K562 (cell line): ENCODE measurements around the gene MIDN. TPM values are rescaled to one million over a fixed set of nuclear protein-coding genes. Genes with fewer than 3 reads are reported as not detected.
A peak's percentile ranks its signal among the peaks of the same experiment; 100 is the strongest.

Experiments used
- CAMTA2 ChIP-seq: fragments of 250-450 bp; sonication (Bioruptor Pico); conservative IDR thresholded peaks from 2 replicates; pipeline ENCODE4 v1.5.1; 2022
- E2F1 ChIP-seq: sonication (generic); formaldehyde crosslinking; IDR thresholded peaks from 2 replicates; pipeline ENCODE4 v1.8.1; 2023; ENCODE audit warnings: mild to moderate bottlenecking, missing genetic modification reagents, moderate library complexity
- KLF1 ChIP-seq: fragments of 450-650 bp; IDR thresholded peaks from 2 replicates; pipeline ENCODE4 v1.6.1; 2016; ENCODE audit warnings: missing genetic modification characterization, missing compliant biosample characterization
- KLF16 ChIP-seq: IDR thresholded peaks from 2 replicates; pipeline ENCODE4 v1.6.1; 2016; ENCODE audit warnings: antibody characterized with exemption
- NBN ChIP-seq: fragments of 450-650 bp; IDR thresholded peaks from 2 replicates; pipeline ENCODE4 v1.6.1; 2016; ENCODE audit warnings: low read depth, mild to moderate bottlenecking
- NCOR1 ChIP-seq: fragments of 450-650 bp; IDR thresholded peaks from 2 replicates; pipeline ENCODE4 v1.6.1; 2016; ENCODE audit warnings: mild to moderate bottlenecking, moderate library complexity
- NFIC ChIP-seq: fragments of 450-650 bp; IDR thresholded peaks from 2 replicates; pipeline ENCODE4 v1.6.1; 2017; ENCODE audit warnings: mild to moderate bottlenecking, inconsistent platforms
- POLR2A ChIP-seq: fragments of 450-650 bp; conservative IDR thresholded peaks from 2 replicates; pipeline ENCODE4 v1.6.1; 2016
- RBM14 ChIP-seq: fragments of 200-400 bp; formaldehyde crosslinking; IDR thresholded peaks from 2 replicates; pipeline ENCODE4 v1.6.1; 2018; ENCODE audit warnings: low read depth, mild to moderate bottlenecking, low read length, moderate library complexity, borderline replicate concordance; ENCODE audit not compliant: insufficient read depth
- RHOXF2B ChIP-seq: fragments of 250-450 bp; sonication (Bioruptor Pico); conservative IDR thresholded peaks from 2 replicates; pipeline ENCODE4 v1.5.1; 2021
- SMARCA4 ChIP-seq: fragments of 450-650 bp; IDR thresholded peaks from 2 replicates; pipeline ENCODE4 v1.6.1; 2016
- SMC3 ChIP-seq: conservative IDR thresholded peaks from 2 replicates; pipeline ENCODE4 v1.6.1; 2011; ENCODE audit warnings: low read depth, low read length, improper control_type of control experiment; ENCODE audit not compliant: insufficient read depth
- SOX6 ChIP-seq: fragments of 450-650 bp; IDR thresholded peaks from 2 replicates; pipeline ENCODE4 v1.6.1; 2014; ENCODE audit warnings: mild to moderate bottlenecking
- TAF1 ChIP-seq: IDR thresholded peaks from 2 replicates; pipeline ENCODE4 v1.6.1; 2011; ENCODE audit warnings: mild to moderate bottlenecking, low read length, moderate library complexity; ENCODE audit not compliant: insufficient read depth, control insufficient read depth, severe bottlenecking; ENCODE audit errors: extremely low read depth
- TSC22D4 ChIP-seq: fragments of 450-650 bp; IDR thresholded peaks from 2 replicates; pipeline ENCODE4 v1.6.1; 2016; ENCODE audit warnings: missing genetic modification characterization, missing biosample characterization, control low read depth
- TSHZ1 ChIP-seq: fragments of 250-450 bp; sonication (Bioruptor Pico); IDR thresholded peaks from 2 replicates; pipeline ENCODE4 v1.4.0; 2020; ENCODE audit warnings: mild to moderate bottlenecking, moderate library complexity
- VEZF1 ChIP-seq: fragments of 200-800 bp; sonication (Bioruptor generic); IDR thresholded peaks from 2 replicates; pipeline ENCODE4 v1.6.1; 2017; ENCODE audit warnings: missing genetic modification characterization, missing compliant biosample characterization
- ZNF197 ChIP-seq: fragments of 200-800 bp; sonication (Bioruptor generic); IDR thresholded peaks from 2 replicates; pipeline ENCODE4 v1.6.1; 2016; ENCODE audit warnings: low read depth, missing genetic modification characterization, missing compliant biosample characterization
- ZNF280A ChIP-seq: fragments of 450-650 bp; IDR thresholded peaks from 2 replicates; pipeline ENCODE4 v1.6.1; 2018; ENCODE audit warnings: mild to moderate bottlenecking, low read depth; ENCODE audit not compliant: partially characterized antibody
- ZNF695 ChIP-seq: fragments of 450-650 bp; formaldehyde crosslinking; IDR thresholded peaks from 2 replicates; pipeline ENCODE4 v1.4.0; 2020; ENCODE audit warnings: mild to moderate bottlenecking, moderate library complexity
- ZNF77 ChIP-seq: fragments of 250-450 bp; sonication (Bioruptor Pico); IDR thresholded peaks from 2 replicates; pipeline ENCODE4 v1.5.0; 2020
- polyA plus RNA-seq, 8 experiments: library from polyadenylated mRNA; depleted of rRNA in 4 of 8; stranded (reverse) in 5 of 8; unstranded in 3 of 8; fragments of >200 nt; fragmentation: Nextera tagmentation in 2 of 8; fragmentation: Illumina TruSeq in 1 of 8; extraction: Ambion mirVana in 2 of 8; extraction: Trizol in 1 of 8; gene quantifications; 2 replicates each; pipeline versions ENCODE4 v1.2.1 to v1.2.3, GENCODE V29; 2011 to 2014; ENCODE audit warnings: inconsistent platforms in 1 of 8, missing spikeins in 1 of 8
- total RNA-seq, 7 experiments: library from RNA; depleted of rRNA in 6 of 7; stranded (reverse); fragments of >200 nt in 6 of 7; fragmentation: Illumina TruSeq in 2 of 7; extraction: Trizol in 2 of 7; gene quantifications; 2 replicates each; pipeline versions ENCODE4 v1.2.1 to v1.2.3, GENCODE V29; 2011 to 2021; ENCODE audit warnings: low replicate concordance in 1 of 7

The MIDN gene
- total and polyA plus RNA-seq, 9 of the 15 experiments (the other 6 are each of a cell fraction or from before 2014, with no cell fraction given): 0.17 to 120 (median 10.1) TPM

- peak; percentile 29; the same call in 1 of the 2 replicates for TF ChIP-seq NCOR1
- no peak for TF ChIP-seq ZNF280A
- TF ChIP-seq E2F1: no peak
- peak; percentile 48; the same call in 1 of the 2 replicates for TF ChIP-seq POLR2A
- no peak for TF ChIP-seq TSC22D4
- TF ChIP-seq SOX6: no peak
- no peak for TF ChIP-seq ZNF197 (CRISPR knock-in tag)
- TF ChIP-seq NBN: no peak
- TF ChIP-seq TAF1: peak; percentile 25
- TF ChIP-seq TSHZ1: no peak; the same call in 1 of the 2 replicates
- peak; percentile 1; the same call in 1 of the 2 replicates for TF ChIP-seq RBM14
- no peak for TF ChIP-seq ZNF695 (CRISPR knock-in tag)
- no peak for TF ChIP-seq KLF16
- TF ChIP-seq CAMTA2 (CRISPR knock-in tag): no peak
- TF ChIP-seq ZNF77 (CRISPR knock-in tag): no peak
- no peak; the same call in 1 of the 2 replicates for TF ChIP-seq VEZF1 (CRISPR knock-in tag)
- TF ChIP-seq SMARCA4: no peak
- TF ChIP-seq KLF1: no peak
- TF ChIP-seq SMC3: no peak
- no peak for TF ChIP-seq NFIC
- no peak for TF ChIP-seq RHOXF2B (CRISPR knock-in tag)
Measured at GRCh38 chr19:1274081-1274851, 25.9 kb downstream of the MIDN start (continued).
